Endothelial cell of umbilical vein (primary cell): ENCODE measurements around the gene HERPUD1. TPM values are rescaled to one million over a fixed set of nuclear protein-coding genes. Genes with fewer than 3 reads are reported as not detected.

Experiments
- BruUV-seq: library from RNA; stranded (reverse); fragments of 400-500 nt; replicated peaks from 2 replicates; lab custom pipeline; 2021; lab: Mats Ljungman, UMichigan
- CTCF ChIA-PET: fragments of 300-600, 350-600 bp; sonication (Branson Sonifier 250); formaldehyde crosslinking; loops from one replicate; lab custom pipeline; 2021; ENCODE audit warnings: antibody characterized with exemption, inconsistent platforms; lab: Charles Lee
- POLR2A ChIA-PET: fragments of 300-600, 350-600 bp; sonication (Branson Sonifier 250); formaldehyde crosslinking; loops from one replicate; lab custom pipeline; 2021; ENCODE audit warnings: antibody characterized with exemption, inconsistent platforms; lab: Charles Lee
- DNase-seq: peaks from one replicate; pipeline ENCODE4 v3.0.0-alpha.2; 2011; ENCODE audit warnings: low read depth, low spot score
- FAIRE-seq: peaks from 2 replicates; lab custom pipeline; 2011; peaks lifted over from hg19 to GRCh38; lab: Jason Lieb, UNC
- H2AFZ ChIP-seq: 2 replicates; pipeline ENCODE4 v1.6.0; 2012; ENCODE audit warnings: low read depth, low read length, control low read depth, inconsistent platforms
- H3K27ac ChIP-seq: 2 replicates; pipeline ENCODE4 v1.5.1; 2011; ENCODE audit warnings: low read depth, mild to moderate bottlenecking, control low read depth, low read length, moderate library complexity; ENCODE audit not compliant: insufficient read depth
- H3K27me3 ChIP-seq, 2 experiments: 2 replicates each; pipeline versions ENCODE4 v1.6.0 to v1.6.1; 2011; ENCODE audit warnings: low read length in 2 of 2, mixed read lengths in 1 of 2; ENCODE audit not compliant: control insufficient read depth in 2 of 2, insufficient read depth in 2 of 2
- H3K36me3 ChIP-seq, 2 experiments: 2 replicates in 1 of 2; 3 replicates in 1 of 2; pipeline ENCODE4 v1.5.1; 2011; ENCODE audit warnings: low read length in 2 of 2, mild to moderate bottlenecking in 1 of 2, moderate library complexity in 1 of 2; ENCODE audit not compliant: control insufficient read depth in 2 of 2, insufficient read depth in 2 of 2; ENCODE audit errors: extremely low read depth in 1 of 2
- H3K4me1 ChIP-seq: 3 replicates; pipeline ENCODE4 v1.5.1; 2011; ENCODE audit warnings: mild to moderate bottlenecking, low read length; ENCODE audit not compliant: control insufficient read depth, insufficient read depth; ENCODE audit errors: extremely low read depth
- H3K4me2 ChIP-seq: 2 replicates; pipeline ENCODE4 v1.6.1; 2011; ENCODE audit warnings: low read length, control low read depth, mixed read lengths; ENCODE audit not compliant: insufficient read depth
- H3K4me3 ChIP-seq, 3 experiments: fragments of 200-600 bp in 1 of 3; sonication (generic), shearing (Covaris generic) in 1 of 3; replicated peaks in 1 of 3; 2 replicates each; pipeline ENCODE4 v1.5.1; 2011 to 2016; ENCODE audit warnings: control low read depth in 3 of 3, low read length in 3 of 3, mild to moderate bottlenecking in 2 of 3, inconsistent platforms in 1 of 3, low read depth in 1 of 3, moderate library complexity in 1 of 3; ENCODE audit not compliant: insufficient read depth in 1 of 3
- H3K79me2 ChIP-seq: 2 replicates; pipeline ENCODE4 v1.6.0; 2012; ENCODE audit warnings: low read length, inconsistent platforms; ENCODE audit not compliant: control insufficient read depth, insufficient read depth
- H3K9ac ChIP-seq: replicated peaks from 2 replicates; pipeline ENCODE3; 2011; ENCODE audit warnings: low read length, control low read depth; ENCODE audit not compliant: insufficient read depth; ENCODE audit errors: extremely low read depth
- H3K9me1 ChIP-seq: replicated peaks from 3 replicates; pipeline ENCODE4 v1.6.0; 2011; ENCODE audit warnings: mild to moderate bottlenecking, low read length; ENCODE audit not compliant: control insufficient read depth, insufficient read depth; ENCODE audit errors: extremely low read depth
- H3K9me3 ChIP-seq: replicated peaks from 2 replicates; pipeline ENCODE4 v1.5.1; 2012; ENCODE audit warnings: low read length, inconsistent platforms; ENCODE audit not compliant: control insufficient read depth, insufficient read depth
- H4K20me1 ChIP-seq: replicated peaks from 2 replicates; pipeline ENCODE3; 2011; ENCODE audit warnings: mild to moderate bottlenecking, low read length; ENCODE audit not compliant: control insufficient read depth, insufficient read depth; ENCODE audit errors: extremely low read depth
- EZH2 ChIP-seq: IDR thresholded peaks from 2 replicates; pipeline ENCODE4 v1.6.1; 2012; ENCODE audit warnings: borderline replicate concordance, low read depth, mild to moderate bottlenecking, moderate library complexity, low read length, inconsistent platforms; ENCODE audit not compliant: severe bottlenecking
- FOS ChIP-seq: IDR thresholded peaks from 2 replicates; pipeline ENCODE4 v1.6.1; 2011; ENCODE audit warnings: mild to moderate bottlenecking, low read length, moderate library complexity, borderline replicate concordance; ENCODE audit not compliant: insufficient read depth
- GATA2 ChIP-seq: IDR thresholded peaks from 2 replicates; pipeline ENCODE4 v1.7.0; 2011; ENCODE audit warnings: low read depth, mild to moderate bottlenecking, moderate library complexity, mixed read lengths, low read length; ENCODE audit not compliant: insufficient read length, insufficient read depth
- JUN ChIP-seq: IDR thresholded peaks from 2 replicates; pipeline ENCODE4 v1.6.1; 2011; ENCODE audit warnings: borderline replicate concordance, low read depth; ENCODE audit not compliant: insufficient read length, insufficient read depth
- MYC ChIP-seq: IDR thresholded peaks from one replicate; pipeline ENCODE4 v1.6.1; 2011; ENCODE audit warnings: mild to moderate bottlenecking, low read depth, low read length
- POLR2A ChIP-seq: IDR thresholded peaks from 2 replicates; pipeline ENCODE4 v1.6.1; 2012; ENCODE audit warnings: low read depth, mild to moderate bottlenecking, control low read depth, low read length
- POLR2AphosphoS5 ChIP-seq: IDR thresholded peaks from 2 replicates; pipeline ENCODE4 v1.6.1; 2012; ENCODE audit warnings: low read depth, mild to moderate bottlenecking, control low read depth, low read length, moderate library complexity; ENCODE audit not compliant: insufficient read depth
- dilution Hi-C: fragments of 300-500 bp; cut with MboI; formaldehyde crosslinking; loops from one replicate; pipeline ENCODE4 v1.15.0; 2019; ENCODE audit warnings: low sequenced_read_pairs; ENCODE audit not compliant: extremely low pct_ligation_motif_present
- intact Hi-C: fragments of 100-400 bp; cut with micrococcal nuclease; formaldehyde crosslinking; loops from one replicate; pipeline ENCODE4 v1.10.0; 2022
- polyA plus RNA-seq, 4 experiments: library from polyadenylated mRNA; depleted of rRNA in 3 of 4; stranded (reverse) in 3 of 4; unstranded in 1 of 4; fragments of >200 nt; gene quantifications; 2 replicates each; pipeline versions ENCODE4 v1.2.1 to v1.2.3, GENCODE V29; 2011 to 2012; ENCODE audit warnings: missing spikeins in 1 of 4
- total RNA-seq: library from RNA; stranded (reverse); gene quantifications from 2 replicates; pipeline ENCODE4 v1.2.3, GENCODE V29; 2021
- TF ChIP-seq, protein P1 (sequence below): IDR thresholded peaks from 2 replicates; pipeline ENCODE4 v1.6.1; 2011; ENCODE audit not compliant: insufficient read depth, insufficient read length
- TF ChIP-seq, protein P2 (sequence below), 2 donors: IDR thresholded peaks; 1 replicate in 1 of 2; 2 replicates in 1 of 2; pipeline ENCODE4 v1.5.1; 2011; ENCODE audit warnings: low read length in 2 of 2, mild to moderate bottlenecking in 2 of 2, moderate library complexity in 2 of 2, control low read depth in 1 of 2, inconsistent platforms in 1 of 2, low read depth in 1 of 2; ENCODE audit not compliant: insufficient read depth in 1 of 2; ENCODE audit errors: extremely low read depth in 1 of 2

HERPUD1 gene
- total and polyA plus RNA-seq, 2 donors (not counting 3 experiments of a cell fraction or from before 2014, with no cell fraction given) = 107 to 109 TPM

DNA sequence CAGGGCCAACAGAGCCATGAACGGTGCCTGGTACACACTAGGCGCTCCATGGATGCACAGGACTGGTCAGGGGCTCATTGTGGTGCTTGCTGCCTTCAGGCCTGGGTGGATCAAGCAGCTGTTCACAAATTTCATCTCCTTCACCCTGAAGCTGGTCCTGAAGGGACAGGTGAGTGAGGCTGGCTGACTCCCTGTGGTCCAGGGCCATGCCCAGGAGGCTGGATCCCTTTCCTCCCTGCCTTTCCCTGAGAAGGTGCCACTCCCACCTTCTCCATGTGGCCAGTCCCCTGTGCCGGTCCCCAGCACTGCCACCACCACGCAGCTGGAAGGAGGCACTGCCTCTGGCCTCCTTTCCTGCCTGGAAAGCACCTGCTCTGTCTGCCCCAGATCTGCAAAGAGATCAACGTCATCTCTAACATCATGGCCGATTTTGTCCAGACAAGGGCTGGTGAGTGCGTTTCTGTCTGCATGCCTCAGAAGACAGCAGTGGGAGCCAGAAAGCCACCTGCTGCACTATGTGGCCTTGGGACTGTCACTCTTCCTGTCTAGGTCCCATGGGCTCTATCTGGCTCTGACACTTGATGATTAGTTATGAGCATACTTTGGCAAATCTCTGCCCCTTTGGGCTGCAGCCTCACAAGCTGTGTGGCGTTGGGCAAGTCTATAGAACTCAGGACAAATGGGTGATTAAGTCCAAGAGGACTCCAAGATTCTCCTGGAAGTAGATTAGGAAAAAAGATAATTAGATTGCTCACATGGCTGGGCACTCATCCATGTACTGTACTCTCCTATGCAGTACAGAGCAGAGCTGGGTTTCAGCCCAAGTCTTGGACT, 39.2 kb downstream of the HERPUD1 start:
- no peaks in the 10 kb centered on the region for H3K9me3 ChIP-seq
- no peak overlapping the region for H3K27ac ChIP-seq
- no TSS peak for BruUV-seq
- no peaks in the 10 kb centered on the region for H3K36me3 ChIP-seq
- CTCF ChIA-PET = interaction anchor here (0.8 to 2.9 kb wide), 3 partner anchors 20 to 75 kb away, joined by 3 to 16 read pairs (median 3); no protein-coding TSS in a partner anchor
- H3K9ac ChIP-seq = no peak overlapping the region
- intact Hi-C loops = no loop called here
- H3K79me2 ChIP-seq = no peaks in the 10 kb centered on the region
- dilution Hi-C loops = no loop called here
- no peaks in the 10 kb centered on the region for H3K4me1 ChIP-seq
- no peaks in the 10 kb centered on the region for H4K20me1 ChIP-seq
- H3K27me3 ChIP-seq = no peaks in the 10 kb centered on the region
- H3K4me3 ChIP-seq = no peak overlapping the region
- TF ChIP-seq POLR2AphosphoS5 (no peak), FOS (no peak), POLR2A (no peak), GATA2 (no peak), JUN (no peak), EZH2 (no peak), MYC (no peak)
- TF ChIP-seq, protein P1, sequence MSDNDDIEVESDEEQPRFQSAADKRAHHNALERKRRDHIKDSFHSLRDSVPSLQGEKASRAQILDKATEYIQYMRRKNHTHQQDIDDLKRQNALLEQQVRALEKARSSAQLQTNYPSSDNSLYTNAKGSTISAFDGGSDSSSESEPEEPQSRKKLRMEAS = no peak
- TF ChIP-seq, protein P2, sequence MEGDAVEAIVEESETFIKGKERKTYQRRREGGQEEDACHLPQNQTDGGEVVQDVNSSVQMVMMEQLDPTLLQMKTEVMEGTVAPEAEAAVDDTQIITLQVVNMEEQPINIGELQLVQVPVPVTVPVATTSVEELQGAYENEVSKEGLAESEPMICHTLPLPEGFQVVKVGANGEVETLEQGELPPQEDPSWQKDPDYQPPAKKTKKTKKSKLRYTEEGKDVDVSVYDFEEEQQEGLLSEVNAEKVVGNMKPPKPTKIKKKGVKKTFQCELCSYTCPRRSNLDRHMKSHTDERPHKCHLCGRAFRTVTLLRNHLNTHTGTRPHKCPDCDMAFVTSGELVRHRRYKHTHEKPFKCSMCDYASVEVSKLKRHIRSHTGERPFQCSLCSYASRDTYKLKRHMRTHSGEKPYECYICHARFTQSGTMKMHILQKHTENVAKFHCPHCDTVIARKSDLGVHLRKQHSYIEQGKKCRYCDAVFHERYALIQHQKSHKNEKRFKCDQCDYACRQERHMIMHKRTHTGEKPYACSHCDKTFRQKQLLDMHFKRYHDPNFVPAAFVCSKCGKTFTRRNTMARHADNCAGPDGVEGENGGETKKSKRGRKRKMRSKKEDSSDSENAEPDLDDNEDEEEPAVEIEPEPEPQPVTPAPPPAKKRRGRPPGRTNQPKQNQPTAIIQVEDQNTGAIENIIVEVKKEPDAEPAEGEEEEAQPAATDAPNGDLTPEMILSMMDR (IDR thresholded peaks at IDR 0.05; ENCODE audit: extremely low read depth in 1 of 2, insufficient read depth in 1 of 2, low read depth in 1 of 2, low read length in 2 of 2) = no peak
- no peaks in the 10 kb centered on the region for H3K9me1 ChIP-seq
- FAIRE-seq = no peak
- no peak for DNase-seq
- POLR2A ChIA-PET = no interaction called here
- H3K4me2 ChIP-seq = no peak overlapping the region
- no peak overlapping the region for H2AFZ ChIP-seq
